ENCODE results near the gene NQO2.
"Not testable (repeated sequence)": the region's sequence is repeated elsewhere in the genome, so short reads cannot be mapped to it uniquely, and the experiment has no call there.

Gene NQO2

GRCh38 chr6:2990248-2990931 lies 9.3 kb upstream of the NQO2 start:
- DNase-seq, result no peak

GRCh38 chr6:2990932-2991506 lies 8.7 kb upstream of the NQO2 start:
- DNase-seq, result no peak

- no peak for DNase-seq
Measured at GRCh38 chr6:2992330-2992979, 7.2 kb upstream of the NQO2 start.

GRCh38 chr6:2993755-2994317 lies 5.9 kb upstream of the NQO2 start:
- no peak for DNase-seq

GRCh38 chr6:2998249-2998997 lies 1.3 kb upstream of the NQO2 start:
- not testable (repeated sequence) for DNase-seq

- no peak for DNase-seq
Measured at GRCh38 chr6:2998998-2999617, 586 bp upstream of the NQO2 start.

- DNase-seq, result no peak
Measured at GRCh38 chr6:3001146-3001772, 1.6 kb downstream of the NQO2 start.

- DNase-seq, result no peak
Measured at GRCh38 chr6:3001773-3002293, 2.1 kb downstream of the NQO2 start.

GRCh38 chr6:3003226-3003625 lies 3.5 kb downstream of the NQO2 start:
- DNase-seq, result not testable (repeated sequence)

- no peak for DNase-seq
Measured at GRCh38 chr6:3005077-3005476, 5.4 kb downstream of the NQO2 start.

GRCh38 chr6:3005874-3006273 lies 6.2 kb downstream of the NQO2 start:
- DNase-seq, result no peak

GRCh38 chr6:3006476-3006875 lies 6.8 kb downstream of the NQO2 start:
- no peak for DNase-seq

- DNase-seq, result no peak
Measured at GRCh38 chr6:3007571-3007970, 7.9 kb downstream of the NQO2 start.

- DNase-seq, result not testable (repeated sequence)
Measured at GRCh38 chr6:3008712-3009265, 9.1 kb downstream of the NQO2 start.

- no peak for DNase-seq
Measured at GRCh38 chr6:3009930-3010329, 10.2 kb downstream of the NQO2 start.

- no peak for DNase-seq
Measured at GRCh38 chr6:3011158-3011557, 11.5 kb downstream of the NQO2 start.

GRCh38 chr6:3011592-3011991 lies 11.9 kb downstream of the NQO2 start:
- DNase-seq, result no peak

GRCh38 chr6:3013486-3013885 lies 13.8 kb downstream of the NQO2 start:
- no peak for DNase-seq

GRCh38 chr6:3013901-3014674 lies 14.4 kb downstream of the NQO2 start:
- DNase-seq, result no peak

- no peak for DNase-seq
Measured at GRCh38 chr6:3014675-3015066, 15.0 kb downstream of the NQO2 start.

GRCh38 chr6:3015144-3015543 lies 15.4 kb downstream of the NQO2 start:
- DNase-seq, result no peak
